Stimulated activated CD8-positive, alpha-beta memory T cell treated with anti-CD3 and anti-CD28 coated beads, Interleukin-2, amount 100 ng/mL, for 1 hour (primary cell): ENCODE data around the gene RABGAP1L.

Experiments
- DNase-seq, 2 donors: peaks; one replicate each; pipeline ENCODE4 v3.0.0-alpha.2; 2020; ENCODE audit warnings: low read depth in 2 of 2

Gene RABGAP1L

GRCh38 chr1:174920093-174920492 lies 760.8 kb downstream of the RABGAP1L start:
- no peak for DNase-seq

DNA sequence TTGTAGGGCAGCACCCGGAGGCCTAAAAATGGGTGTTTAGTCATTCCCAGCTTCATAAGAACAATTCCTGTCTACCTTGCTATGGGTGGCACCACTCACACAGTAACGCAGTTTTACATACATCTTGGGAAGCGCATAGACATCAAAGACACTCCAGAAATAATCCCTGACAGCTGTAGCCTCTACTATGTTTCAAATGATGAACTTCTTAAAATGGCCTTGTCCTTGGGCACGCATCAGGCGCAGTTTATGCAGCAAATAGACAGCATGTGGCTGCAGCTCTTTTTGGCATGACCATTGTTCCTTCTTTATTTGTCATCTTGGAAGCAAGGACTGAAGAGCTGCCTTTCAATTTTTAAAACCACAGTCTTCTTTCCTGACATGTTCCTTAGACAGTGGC lies 762.8 kb downstream of the RABGAP1L start:
- DNase-seq: no peak

- no peak for DNase-seq
Observed at GRCh38 chr1:174923820-174924219, 764.5 kb downstream of the RABGAP1L start.

DNA sequence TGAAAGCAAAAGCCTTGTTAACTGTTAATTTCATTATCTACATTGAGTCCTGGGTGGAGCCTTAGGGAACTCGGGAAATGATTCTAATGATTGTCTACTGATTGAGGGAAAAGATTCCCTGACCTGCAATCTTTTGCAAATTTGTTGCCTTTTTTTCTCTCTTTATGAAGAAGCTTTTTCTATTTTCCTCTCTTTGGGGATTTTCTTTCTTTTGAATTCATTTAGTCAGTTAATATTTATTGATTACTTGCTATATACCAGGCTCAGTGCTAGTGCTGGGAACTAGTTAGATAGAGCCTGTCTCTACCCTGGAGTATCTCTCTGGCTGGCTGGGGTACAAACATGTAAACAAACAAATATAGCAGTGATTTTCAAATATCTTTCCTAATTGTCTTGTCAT lies 769.2 kb downstream of the RABGAP1L start:
- DNase-seq: no peak

DNA sequence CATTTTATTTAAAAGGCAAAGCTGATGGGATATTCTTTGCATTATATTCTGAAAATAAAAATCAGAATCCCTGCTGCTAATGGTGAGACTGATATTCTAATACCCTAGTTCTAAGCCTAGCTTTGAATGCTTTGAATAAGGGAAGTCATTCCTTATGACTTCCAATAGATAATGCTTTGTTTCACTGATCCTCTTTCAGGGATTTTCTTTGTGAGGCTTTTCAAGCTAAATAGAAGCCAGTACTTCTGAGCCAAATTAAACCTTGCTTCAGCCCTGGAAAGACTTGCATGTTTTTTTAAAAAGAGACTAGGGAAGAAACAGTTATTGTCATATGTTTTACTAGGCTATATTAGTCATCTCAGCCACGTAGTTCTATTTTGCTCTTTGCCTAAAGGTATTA lies 771.9 kb downstream of the RABGAP1L start:
- no peak for DNase-seq

GRCh38 chr1:174932587-174932986 lies 773.3 kb downstream of the RABGAP1L start:
- no peak for DNase-seq

DNA sequence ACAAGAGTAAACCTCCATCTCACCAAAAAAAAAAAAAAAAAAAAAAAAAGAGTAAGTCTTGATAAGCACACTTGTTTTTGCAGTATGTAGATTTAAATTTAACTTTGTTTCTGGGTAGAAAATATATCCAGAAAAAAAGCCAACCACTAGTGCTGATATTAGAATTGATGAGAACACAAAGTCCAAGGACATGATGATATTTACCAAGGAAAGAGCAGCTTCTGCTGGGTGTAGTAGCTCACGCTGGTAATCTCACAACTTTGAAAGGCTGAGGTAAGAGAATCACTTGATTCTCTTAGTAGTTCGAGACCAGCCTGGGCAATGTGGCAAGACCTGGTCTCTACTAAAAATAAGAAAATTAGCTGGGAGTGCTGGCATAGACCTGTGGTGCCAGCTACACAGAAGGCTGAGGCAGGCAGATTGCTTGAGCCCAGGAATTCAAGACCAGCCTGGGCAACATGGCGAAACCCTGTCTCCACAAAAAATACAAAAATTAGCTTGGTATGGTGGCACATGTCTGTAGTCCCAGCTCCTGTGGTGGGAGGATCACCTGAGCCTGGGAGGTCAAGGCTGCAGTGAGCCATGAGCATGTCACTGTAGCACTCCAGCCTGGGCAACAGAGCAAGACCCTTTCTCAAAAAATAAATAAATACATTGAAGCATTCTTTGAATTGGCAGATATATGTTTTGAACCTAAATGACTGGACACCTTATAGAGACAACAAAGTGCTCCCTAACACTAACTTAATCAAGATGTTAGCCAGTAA lies 776.8 kb downstream of the RABGAP1L start:
- no peak for DNase-seq

- no peak for DNase-seq
Observed at GRCh38 chr1:174938281-174939007, 779.1 kb downstream of the RABGAP1L start.

DNA sequence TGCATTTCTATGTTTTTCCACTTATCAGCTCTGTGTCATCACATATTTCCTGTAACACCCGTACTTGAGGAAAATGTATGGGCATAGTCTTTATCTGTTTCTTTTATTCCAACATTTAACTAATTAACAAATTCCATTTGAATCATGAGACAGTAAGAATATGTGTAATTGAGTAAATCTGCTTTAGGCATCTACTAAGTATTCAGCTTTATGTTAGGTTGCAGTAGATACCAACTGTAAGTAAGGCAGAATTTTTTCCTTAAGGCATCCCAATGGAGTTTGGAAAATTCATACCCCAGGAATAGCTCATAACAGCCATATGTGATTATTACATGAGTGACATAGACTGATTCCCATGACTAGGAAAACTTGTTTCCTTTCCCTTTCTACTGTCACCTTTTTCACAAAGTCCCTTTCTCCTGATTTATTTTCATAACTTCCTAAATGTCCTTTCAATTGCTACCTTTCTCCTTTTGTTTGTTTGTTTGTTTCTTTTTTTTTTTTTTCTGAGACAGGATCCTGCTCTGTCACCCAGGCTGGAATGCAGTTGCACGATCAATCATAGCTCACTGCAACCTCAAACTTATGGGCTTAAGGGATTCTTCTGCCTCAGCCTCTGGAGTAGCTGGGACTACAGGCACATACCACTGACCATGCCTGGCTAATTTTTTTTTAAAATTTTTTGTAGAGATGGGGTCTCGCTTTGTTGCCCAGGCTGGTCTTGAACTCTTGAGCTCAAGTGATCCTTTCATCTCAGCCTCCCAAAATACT lies 780.6 kb downstream of the RABGAP1L start:
- DNase-seq: no peak

GRCh38 chr1:174940646-174941175 lies 781.4 kb downstream of the RABGAP1L start:
- DNase-seq: no peak

DNA sequence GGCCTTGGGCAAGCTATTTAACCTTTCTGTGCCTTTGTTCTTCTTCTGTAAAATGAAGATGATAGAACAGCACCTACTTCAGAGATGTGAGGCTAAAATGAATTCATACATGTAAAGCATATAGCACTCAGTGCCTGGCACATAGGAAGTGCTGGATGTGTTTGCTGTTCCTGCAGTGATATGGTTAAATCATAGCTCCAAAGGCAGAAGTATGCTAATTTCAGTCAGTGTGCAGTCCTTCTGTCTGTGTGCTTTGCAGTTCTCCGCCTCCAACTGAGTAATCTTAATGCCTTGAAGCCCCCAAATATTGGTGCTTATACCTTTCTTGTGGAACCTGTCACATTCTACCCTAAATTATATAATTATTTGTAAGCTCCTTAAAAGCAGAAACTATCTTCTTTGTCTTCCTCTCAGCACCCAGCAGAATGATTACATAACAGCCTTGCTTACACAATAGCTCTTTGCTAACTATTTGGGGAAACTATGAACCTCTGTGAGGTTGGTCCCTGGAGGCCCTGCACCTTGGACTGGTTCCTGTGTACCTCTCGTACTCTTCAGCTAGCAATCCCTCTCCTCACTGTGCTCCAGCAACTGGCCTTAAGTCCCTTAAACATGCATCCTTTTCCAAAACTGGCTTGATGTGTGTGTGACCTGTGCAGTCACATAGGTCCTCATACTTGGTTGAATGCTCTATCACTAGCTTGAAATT lies 783.4 kb downstream of the RABGAP1L start:
- no peak for DNase-seq

GRCh38 chr1:174946031-174946430 lies 786.7 kb downstream of the RABGAP1L start:
- no peak for DNase-seq

- DNase-seq: no peak
Observed at GRCh38 chr1:174949061-174949460, 789.7 kb downstream of the RABGAP1L start.

DNA sequence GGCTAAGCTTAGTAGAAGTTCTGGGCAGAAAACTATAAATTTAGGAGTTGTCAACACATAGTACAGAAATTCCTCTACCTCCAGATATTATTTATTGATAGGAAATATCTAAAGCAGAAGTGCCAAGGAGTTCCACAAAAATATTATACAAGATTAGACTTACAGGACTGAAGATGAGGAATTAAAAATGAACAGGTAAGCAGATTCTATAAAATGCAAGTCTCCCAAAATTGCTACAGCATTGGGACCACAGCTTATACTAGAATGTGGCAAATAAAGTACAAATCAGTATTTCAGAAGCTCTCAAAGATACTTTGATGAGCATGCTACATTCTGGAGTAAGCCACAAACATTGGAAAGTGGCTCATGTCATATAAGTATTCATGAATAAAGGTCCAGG lies 790.3 kb downstream of the RABGAP1L start:
- DNase-seq: no peak

GRCh38 chr1:174953285-174954072 lies 794.2 kb downstream of the RABGAP1L start:
- DNase-seq: no peak

GRCh38 chr1:174954073-174954460 lies 794.7 kb downstream of the RABGAP1L start:
- no peak for DNase-seq

DNA sequence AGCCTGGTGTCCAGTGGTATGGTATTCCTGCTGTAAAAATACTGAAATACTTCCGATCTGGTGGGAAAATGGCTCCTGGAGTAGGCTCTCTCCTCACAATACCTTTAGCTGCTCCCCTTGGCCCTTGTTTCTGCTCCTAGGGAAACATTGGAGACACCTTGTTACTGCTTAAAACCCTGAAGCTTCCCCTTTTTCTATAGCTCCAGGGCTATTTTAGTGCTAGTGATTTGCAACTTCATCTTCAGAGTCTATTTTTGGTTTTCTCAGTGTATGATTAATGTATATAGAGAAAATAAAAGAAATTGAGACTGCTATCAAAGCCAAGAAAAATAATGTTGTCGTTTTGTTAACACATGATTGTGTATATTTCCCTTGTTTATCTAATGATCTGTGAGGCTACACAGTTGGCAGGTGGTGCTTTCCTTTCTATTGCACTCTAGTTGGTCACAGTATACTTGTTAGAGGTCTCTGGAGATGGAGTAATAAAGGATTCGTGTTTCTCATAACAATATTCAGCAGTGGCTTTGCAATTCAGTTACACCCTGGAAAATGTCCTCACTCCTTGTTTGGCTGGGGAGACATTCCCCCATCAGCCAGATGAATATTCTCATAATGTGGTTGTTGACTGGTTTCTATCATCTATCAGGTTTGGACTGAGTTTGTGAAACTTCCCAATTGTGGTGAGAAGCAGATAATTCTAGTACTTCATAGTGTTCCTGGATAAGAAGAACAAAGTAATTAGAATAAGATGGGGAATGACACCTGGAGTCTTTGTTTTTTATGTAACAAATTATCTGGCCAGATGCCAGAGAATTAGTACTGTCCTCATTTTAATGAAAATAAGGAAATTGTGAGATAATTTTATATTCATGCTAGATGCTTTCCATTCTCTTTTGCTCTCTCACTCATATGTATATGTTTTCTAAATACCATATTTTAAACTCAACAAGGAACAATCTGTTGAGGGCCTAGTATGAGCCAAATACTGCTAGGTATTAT lies 795.6 kb downstream of the RABGAP1L start:
- no peak for DNase-seq

- DNase-seq: no peak
Observed at GRCh38 chr1:174956086-174956485, 796.8 kb downstream of the RABGAP1L start.

GRCh38 chr1:174956976-174957375 lies 797.7 kb downstream of the RABGAP1L start:
- no peak for DNase-seq

- no peak for DNase-seq
Observed at GRCh38 chr1:174957829-174958228, 798.5 kb downstream of the RABGAP1L start.
